ENCODE data around the gene ACADVL. TPM values are rescaled to one million over a fixed set of nuclear protein-coding genes. Genes with fewer than 3 reads are reported as not detected.
A peak's percentile ranks its signal among the peaks of the same experiment; 100 is the strongest.
"Not testable (repeated sequence)": the region's sequence is repeated elsewhere in the genome, so short reads cannot be mapped to it uniquely, and the experiment has no call there.

Gene ACADVL
- polyA plus RNA-seq, 3 donors, result 438 to 579 (median 497) TPM

- no peak for DNase-seq (ENCODE audit: extremely low read depth in 1 of 11, low read depth in 9 of 11, low spot score in 4 of 11)
Observed at GRCh38 chr17:7179317-7180254, 40.2 kb upstream of the ACADVL start, which contains the start of gene ASGR1. TSS of gene ASGR1 (minus strand) at chr17:7179370. CDS start at chr17:7178563, 807 bp downstream.

GRCh38 chr17:7182101-7182500 is 37.6 kb upstream of the ACADVL start:
- not testable (repeated sequence) for DNase-seq (ENCODE audit: extremely low read depth in 1 of 11, low read depth in 9 of 11, low spot score in 4 of 11)

GRCh38 chr17:7183433-7184090 is 36.2 kb upstream of the ACADVL start:
- no peak for DNase-seq (ENCODE audit: extremely low read depth in 1 of 11, low read depth in 9 of 11, low spot score in 4 of 11)

- peak in 4 of 11 donors; percentile 51 to 82 (median 60) for DNase-seq (ENCODE audit: extremely low read depth in 1 of 11, low read depth in 9 of 11, low spot score in 4 of 11)
Observed at GRCh38 chr17:7184091-7184488, 35.6 kb upstream of the ACADVL start.

GRCh38 chr17:7184647-7185046 is 35.1 kb upstream of the ACADVL start:
- DNase-seq (ENCODE audit: extremely low read depth in 1 of 11, low read depth in 9 of 11, low spot score in 4 of 11), result no peak

GRCh38 chr17:7186241-7186640 is 33.5 kb upstream of the ACADVL start:
- no peak for DNase-seq (ENCODE audit: extremely low read depth in 1 of 11, low read depth in 9 of 11, low spot score in 4 of 11)

GRCh38 chr17:7190276-7190917 is 29.3 kb upstream of the ACADVL start:
- DNase-seq (ENCODE audit: extremely low read depth in 1 of 11, low read depth in 9 of 11, low spot score in 4 of 11), result no peak

- DNase-seq (ENCODE audit: extremely low read depth in 1 of 11, low read depth in 9 of 11, low spot score in 4 of 11), result no peak
Observed at GRCh38 chr17:7191069-7191468, 28.7 kb upstream of the ACADVL start.

- DNase-seq (ENCODE audit: extremely low read depth in 1 of 11, low read depth in 9 of 11, low spot score in 4 of 11), result no peak
Observed at GRCh38 chr17:7191571-7192270, 28.0 kb upstream of the ACADVL start.

GRCh38 chr17:7192271-7192937 is 27.3 kb upstream of the ACADVL start:
- DNase-seq (ENCODE audit: extremely low read depth in 1 of 11, low read depth in 9 of 11, low spot score in 4 of 11), result no peak

GRCh38 chr17:7195971-7196370 is 23.8 kb upstream of the ACADVL start:
- DNase-seq (ENCODE audit: extremely low read depth in 1 of 11, low read depth in 9 of 11, low spot score in 4 of 11), result no peak

- DNase-seq (ENCODE audit: extremely low read depth in 1 of 11, low read depth in 9 of 11, low spot score in 4 of 11), result no peak
Observed at GRCh38 chr17:7196651-7197401, 22.9 kb upstream of the ACADVL start.

GRCh38 chr17:7203391-7203790 is 16.3 kb upstream of the ACADVL start:
- DNase-seq (ENCODE audit: extremely low read depth in 1 of 11, low read depth in 9 of 11, low spot score in 4 of 11), result no peak

GRCh38 chr17:7204336-7204735 is 15.4 kb upstream of the ACADVL start:
- DNase-seq (ENCODE audit: extremely low read depth in 1 of 11, low read depth in 9 of 11, low spot score in 4 of 11), result no peak

GRCh38 chr17:7204828-7205461 is 14.8 kb upstream of the ACADVL start:
- peak in 9 of 11 donors; percentile 76 to 85 (median 80) for DNase-seq (ENCODE audit: extremely low read depth in 1 of 11, low read depth in 9 of 11, low spot score in 4 of 11)

- no peak for DNase-seq (ENCODE audit: extremely low read depth in 1 of 11, low read depth in 9 of 11, low spot score in 4 of 11)
Observed at GRCh38 chr17:7205561-7205960, 14.2 kb upstream of the ACADVL start.

All from renal cortex interstitium (tissue), 11 donors.